ENCODE data around the gene IRF5.

DNA sequence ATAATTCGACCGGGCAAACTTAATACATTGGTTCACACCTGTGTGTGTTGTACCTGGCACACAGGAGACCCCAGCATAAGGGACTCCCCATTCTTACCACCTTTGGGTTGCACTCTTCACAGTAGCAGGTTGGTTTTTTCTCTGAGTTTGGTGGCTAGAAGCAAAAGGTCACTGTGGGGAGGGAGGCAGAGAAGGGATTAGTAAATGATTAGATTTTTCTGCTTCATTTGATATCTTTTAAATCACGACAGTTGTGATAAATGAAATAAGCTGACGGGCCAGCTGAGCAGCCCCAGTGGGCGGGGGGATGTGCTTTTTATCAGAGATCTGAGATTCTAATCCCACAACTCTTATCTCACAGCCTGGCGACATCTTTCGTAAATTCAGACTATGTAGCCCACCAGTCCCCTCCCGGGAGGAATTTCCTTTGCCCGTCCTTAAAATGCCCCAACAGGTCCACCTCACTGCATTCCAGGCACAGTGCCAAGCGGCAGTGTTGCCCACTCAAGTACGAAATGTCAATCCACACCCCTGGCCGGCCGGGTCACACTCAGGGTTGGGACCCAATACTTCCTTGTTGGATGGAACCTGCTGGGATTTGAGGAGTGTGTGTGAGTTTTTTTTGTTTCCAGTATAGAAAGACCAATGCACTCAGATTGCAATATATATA is 16.7 kb upstream of the IRF5 start:
- TF ChIP-seq, protein P1, sequence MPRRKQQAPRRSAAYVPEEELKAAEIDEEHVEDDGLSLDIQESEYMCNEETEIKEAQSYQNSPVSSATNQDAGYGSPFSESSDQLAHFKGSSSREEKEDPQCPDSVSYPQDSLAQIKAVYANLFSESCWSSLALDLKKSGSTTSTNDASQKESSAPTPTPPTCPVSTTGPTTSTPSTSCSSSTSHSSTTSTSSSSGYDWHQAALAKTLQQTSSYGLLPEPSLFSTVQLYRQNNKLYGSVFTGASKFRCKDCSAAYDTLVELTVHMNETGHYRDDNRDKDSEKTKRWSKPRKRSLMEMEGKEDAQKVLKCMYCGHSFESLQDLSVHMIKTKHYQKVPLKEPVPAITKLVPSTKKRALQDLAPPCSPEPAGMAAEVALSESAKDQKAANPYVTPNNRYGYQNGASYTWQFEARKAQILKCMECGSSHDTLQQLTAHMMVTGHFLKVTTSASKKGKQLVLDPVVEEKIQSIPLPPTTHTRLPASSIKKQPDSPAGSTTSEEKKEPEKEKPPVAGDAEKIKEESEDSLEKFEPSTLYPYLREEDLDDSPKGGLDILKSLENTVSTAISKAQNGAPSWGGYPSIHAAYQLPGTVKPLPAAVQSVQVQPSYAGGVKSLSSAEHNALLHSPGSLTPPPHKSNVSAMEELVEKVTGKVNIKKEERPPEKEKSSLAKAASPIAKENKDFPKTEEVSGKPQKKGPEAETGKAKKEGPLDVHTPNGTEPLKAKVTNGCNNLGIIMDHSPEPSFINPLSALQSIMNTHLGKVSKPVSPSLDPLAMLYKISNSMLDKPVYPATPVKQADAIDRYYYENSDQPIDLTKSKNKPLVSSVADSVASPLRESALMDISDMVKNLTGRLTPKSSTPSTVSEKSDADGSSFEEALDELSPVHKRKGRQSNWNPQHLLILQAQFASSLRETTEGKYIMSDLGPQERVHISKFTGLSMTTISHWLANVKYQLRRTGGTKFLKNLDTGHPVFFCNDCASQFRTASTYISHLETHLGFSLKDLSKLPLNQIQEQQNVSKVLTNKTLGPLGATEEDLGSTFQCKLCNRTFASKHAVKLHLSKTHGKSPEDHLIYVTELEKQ (tag by site-specific recombination; IDR thresholded peaks at IDR 0.05; ENCODE audit: borderline replicate concordance): no peak
- TF ChIP-seq, protein P2, sequence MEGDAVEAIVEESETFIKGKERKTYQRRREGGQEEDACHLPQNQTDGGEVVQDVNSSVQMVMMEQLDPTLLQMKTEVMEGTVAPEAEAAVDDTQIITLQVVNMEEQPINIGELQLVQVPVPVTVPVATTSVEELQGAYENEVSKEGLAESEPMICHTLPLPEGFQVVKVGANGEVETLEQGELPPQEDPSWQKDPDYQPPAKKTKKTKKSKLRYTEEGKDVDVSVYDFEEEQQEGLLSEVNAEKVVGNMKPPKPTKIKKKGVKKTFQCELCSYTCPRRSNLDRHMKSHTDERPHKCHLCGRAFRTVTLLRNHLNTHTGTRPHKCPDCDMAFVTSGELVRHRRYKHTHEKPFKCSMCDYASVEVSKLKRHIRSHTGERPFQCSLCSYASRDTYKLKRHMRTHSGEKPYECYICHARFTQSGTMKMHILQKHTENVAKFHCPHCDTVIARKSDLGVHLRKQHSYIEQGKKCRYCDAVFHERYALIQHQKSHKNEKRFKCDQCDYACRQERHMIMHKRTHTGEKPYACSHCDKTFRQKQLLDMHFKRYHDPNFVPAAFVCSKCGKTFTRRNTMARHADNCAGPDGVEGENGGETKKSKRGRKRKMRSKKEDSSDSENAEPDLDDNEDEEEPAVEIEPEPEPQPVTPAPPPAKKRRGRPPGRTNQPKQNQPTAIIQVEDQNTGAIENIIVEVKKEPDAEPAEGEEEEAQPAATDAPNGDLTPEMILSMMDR (tag by site-specific recombination; IDR thresholded peaks at IDR 0.05): no peak
- no peak for TF ChIP-seq ZNF112 (tag by site-specific recombination; IDR thresholded peaks at IDR 0.05)
- TF ChIP-seq, protein P3, sequence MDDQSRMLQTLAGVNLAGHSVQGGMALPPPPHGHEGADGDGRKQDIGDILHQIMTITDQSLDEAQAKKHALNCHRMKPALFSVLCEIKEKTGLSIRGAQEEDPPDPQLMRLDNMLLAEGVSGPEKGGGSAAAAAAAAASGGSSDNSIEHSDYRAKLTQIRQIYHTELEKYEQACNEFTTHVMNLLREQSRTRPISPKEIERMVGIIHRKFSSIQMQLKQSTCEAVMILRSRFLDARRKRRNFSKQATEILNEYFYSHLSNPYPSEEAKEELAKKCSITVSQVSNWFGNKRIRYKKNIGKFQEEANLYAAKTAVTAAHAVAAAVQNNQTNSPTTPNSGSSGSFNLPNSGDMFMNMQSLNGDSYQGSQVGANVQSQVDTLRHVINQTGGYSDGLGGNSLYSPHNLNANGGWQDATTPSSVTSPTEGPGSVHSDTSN (CRISPR knock-in tag; IDR thresholded peaks at IDR 0.05): no peak
- TF ChIP-seq ZNF324 (tag by site-specific recombination; IDR thresholded peaks at IDR 0.05): no peak
- no peak for TF ChIP-seq ZNF792 (tag by site-specific recombination; IDR thresholded peaks at IDR 0.05)
- no peak for TF ChIP-seq ZNF433 (tag by site-specific recombination; IDR thresholded peaks at IDR 0.05; ENCODE audit: low read depth)
- TF ChIP-seq, protein P4, sequence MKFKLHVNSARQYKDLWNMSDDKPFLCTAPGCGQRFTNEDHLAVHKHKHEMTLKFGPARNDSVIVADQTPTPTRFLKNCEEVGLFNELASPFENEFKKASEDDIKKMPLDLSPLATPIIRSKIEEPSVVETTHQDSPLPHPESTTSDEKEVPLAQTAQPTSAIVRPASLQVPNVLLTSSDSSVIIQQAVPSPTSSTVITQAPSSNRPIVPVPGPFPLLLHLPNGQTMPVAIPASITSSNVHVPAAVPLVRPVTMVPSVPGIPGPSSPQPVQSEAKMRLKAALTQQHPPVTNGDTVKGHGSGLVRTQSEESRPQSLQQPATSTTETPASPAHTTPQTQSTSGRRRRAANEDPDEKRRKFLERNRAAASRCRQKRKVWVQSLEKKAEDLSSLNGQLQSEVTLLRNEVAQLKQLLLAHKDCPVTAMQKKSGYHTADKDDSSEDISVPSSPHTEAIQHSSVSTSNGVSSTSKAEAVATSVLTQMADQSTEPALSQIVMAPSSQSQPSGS (tag by site-specific recombination; IDR thresholded peaks at IDR 0.05; ENCODE audit: low read depth): no peak
- TF ChIP-seq, protein P5, sequence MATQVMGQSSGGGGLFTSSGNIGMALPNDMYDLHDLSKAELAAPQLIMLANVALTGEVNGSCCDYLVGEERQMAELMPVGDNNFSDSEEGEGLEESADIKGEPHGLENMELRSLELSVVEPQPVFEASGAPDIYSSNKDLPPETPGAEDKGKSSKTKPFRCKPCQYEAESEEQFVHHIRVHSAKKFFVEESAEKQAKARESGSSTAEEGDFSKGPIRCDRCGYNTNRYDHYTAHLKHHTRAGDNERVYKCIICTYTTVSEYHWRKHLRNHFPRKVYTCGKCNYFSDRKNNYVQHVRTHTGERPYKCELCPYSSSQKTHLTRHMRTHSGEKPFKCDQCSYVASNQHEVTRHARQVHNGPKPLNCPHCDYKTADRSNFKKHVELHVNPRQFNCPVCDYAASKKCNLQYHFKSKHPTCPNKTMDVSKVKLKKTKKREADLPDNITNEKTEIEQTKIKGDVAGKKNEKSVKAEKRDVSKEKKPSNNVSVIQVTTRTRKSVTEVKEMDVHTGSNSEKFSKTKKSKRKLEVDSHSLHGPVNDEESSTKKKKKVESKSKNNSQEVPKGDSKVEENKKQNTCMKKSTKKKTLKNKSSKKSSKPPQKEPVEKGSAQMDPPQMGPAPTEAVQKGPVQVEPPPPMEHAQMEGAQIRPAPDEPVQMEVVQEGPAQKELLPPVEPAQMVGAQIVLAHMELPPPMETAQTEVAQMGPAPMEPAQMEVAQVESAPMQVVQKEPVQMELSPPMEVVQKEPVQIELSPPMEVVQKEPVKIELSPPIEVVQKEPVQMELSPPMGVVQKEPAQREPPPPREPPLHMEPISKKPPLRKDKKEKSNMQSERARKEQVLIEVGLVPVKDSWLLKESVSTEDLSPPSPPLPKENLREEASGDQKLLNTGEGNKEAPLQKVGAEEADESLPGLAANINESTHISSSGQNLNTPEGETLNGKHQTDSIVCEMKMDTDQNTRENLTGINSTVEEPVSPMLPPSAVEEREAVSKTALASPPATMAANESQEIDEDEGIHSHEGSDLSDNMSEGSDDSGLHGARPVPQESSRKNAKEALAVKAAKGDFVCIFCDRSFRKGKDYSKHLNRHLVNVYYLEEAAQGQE (tag by site-specific recombination; IDR thresholded peaks at IDR 0.05): no peak
- TF ChIP-seq, protein P6, sequence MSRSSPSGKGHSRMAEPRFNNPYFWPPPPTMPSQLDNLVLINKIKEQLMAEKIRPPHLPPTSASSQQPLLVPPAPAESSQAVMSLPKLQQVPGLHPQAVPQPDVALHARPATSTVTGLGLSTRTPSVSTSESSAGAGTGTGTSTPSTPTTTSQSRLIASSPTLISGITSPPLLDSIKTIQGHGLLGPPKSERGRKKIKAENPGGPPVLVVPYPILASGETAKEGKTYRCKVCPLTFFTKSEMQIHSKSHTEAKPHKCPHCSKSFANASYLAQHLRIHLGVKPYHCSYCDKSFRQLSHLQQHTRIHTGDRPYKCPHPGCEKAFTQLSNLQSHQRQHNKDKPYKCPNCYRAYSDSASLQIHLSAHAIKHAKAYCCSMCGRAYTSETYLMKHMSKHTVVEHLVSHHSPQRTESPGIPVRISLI (tag by site-specific recombination; IDR thresholded peaks at IDR 0.05): no peak
- TF ChIP-seq YY1 (tag by site-specific recombination; IDR thresholded peaks at IDR 0.05): no peak
- TF ChIP-seq TRIM28 (IDR thresholded peaks at IDR 0.05; ENCODE audit: borderline replicate concordance, low read length): no peak
- TF ChIP-seq, protein P7, sequence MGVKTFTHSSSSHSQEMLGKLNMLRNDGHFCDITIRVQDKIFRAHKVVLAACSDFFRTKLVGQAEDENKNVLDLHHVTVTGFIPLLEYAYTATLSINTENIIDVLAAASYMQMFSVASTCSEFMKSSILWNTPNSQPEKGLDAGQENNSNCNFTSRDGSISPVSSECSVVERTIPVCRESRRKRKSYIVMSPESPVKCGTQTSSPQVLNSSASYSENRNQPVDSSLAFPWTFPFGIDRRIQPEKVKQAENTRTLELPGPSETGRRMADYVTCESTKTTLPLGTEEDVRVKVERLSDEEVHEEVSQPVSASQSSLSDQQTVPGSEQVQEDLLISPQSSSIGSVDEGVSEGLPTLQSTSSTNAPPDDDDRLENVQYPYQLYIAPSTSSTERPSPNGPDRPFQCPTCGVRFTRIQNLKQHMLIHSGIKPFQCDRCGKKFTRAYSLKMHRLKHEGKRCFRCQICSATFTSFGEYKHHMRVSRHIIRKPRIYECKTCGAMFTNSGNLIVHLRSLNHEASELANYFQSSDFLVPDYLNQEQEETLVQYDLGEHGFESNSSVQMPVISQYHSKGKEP (tag by site-specific recombination; IDR thresholded peaks at IDR 0.05): no peak

All from HEK293 (cell line).